ENCODE data around the gene STPG3. TPM values are rescaled to one million over a fixed set of nuclear protein-coding genes. Genes with fewer than 3 reads are reported as not detected.
A peak's percentile ranks its signal among the peaks of the same experiment; 100 is the strongest.

The STPG3 gene
- total and polyA plus RNA-seq, 4 donors: not detected

DNA sequence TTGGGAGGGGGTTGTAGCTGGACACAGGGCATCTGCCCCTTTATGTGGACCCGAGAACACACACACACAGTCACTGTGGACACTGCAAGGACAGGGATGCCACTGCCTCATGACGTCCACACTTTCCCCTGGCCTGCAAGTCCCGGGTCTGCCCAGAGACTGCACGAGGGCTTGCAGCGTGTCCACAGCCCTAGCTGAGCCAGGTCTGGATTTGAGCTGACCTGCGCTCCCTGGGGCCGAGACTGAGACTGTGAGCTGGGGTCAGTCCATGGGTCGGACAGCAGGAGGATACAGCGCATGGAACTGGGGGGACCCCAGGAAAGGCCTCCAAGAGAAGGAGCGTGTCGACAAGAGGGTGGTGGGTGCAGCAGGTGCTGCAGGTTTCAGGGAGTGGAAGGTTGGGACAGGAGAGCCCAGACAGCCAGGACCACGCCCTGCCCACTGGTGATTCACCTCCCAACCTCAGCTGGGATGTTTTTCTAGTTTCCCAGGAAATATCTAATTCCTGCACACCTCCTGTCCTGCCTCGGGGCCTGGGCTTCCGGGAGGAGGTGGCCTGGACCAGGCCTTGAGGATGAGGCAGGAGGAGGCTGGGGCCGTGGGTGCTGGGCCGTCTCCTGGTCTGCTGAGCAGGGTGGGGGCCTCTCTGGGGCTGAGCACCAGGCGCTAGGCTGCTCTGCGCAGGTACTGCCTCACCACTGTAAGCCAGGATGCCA, 24.6 kb upstream of the STPG3 start:
- Histone ChIP-seq H3K36me3 (ENCODE audit: control insufficient read depth in 1 of 2, insufficient read depth in 2 of 2, low read length in 1 of 2) (no peaks in the 10 kb centered on the region), H3K4me3 (ENCODE audit: low read length in 2 of 2) (no peak overlapping the region), H3K4me1 (ENCODE audit: control insufficient read depth in 1 of 2, insufficient read depth in 2 of 2, low read length in 2 of 2) (no peaks in the 10 kb centered on the region), H3K27ac (ENCODE audit: low read depth in 1 of 2, low read length in 2 of 2) (no peak overlapping the region), H3K9me3 (ENCODE audit: control insufficient read depth, low read length) (no peaks in the 10 kb centered on the region), H3K27me3 (ENCODE audit: control insufficient read depth in 1 of 2, insufficient read depth in 2 of 2, low read length in 1 of 2) (no peaks in the 10 kb centered on the region)
- ATAC-seq (ENCODE audit: low FRiP score) (no peak), DNase-seq (no peak)
- intact Hi-C loops (cut with DNase I): loop anchor here in 1 of 2 donors (5.0 kb wide), 1 partner anchor 104 kb away; no protein-coding TSS in a partner anchor
- 73 to 74% methylated on average over 18 of the region's 18 CpGs for WGBS, 2 donors

DNA sequence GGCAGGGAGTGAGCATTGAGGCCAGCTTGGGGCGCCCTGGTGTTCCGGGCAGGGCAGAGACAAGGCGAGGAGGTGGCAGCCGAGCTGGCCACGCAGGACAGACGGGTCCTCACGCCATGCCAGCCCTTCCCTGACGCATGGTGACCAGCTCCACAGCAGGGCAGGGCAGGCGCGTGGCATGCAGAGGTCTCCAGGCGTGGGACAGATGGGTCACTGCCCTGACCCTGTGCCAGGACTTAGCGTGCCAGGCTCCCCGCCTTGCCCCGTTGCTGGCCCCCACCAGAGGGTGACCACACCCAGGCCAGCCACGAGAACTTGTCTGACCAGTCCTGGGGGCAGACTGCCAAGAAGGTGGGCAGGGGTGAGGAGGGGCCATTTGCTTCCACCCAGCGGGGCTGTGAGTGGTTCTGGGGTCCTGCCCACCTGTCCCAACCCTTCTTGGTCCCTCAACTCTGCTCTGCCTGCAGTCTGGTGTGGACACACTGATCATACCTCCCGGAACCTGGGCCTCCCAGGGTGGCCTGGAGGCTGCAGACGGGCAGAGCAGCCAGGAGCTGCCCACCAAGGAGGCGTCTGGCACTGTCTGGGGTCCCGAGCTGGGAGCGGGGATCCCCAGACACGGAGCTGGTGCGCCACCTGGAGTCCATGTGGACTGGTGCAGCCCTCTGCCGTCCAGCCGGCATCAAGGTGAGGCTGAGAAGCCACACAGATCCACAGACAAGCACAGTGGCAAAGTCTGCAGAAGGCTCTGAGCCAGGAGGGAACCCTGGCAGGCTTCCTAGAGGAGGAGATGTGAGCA, 23.8 kb upstream of the STPG3 start, which contains the start of gene RNF224:
Gene RNF224 (plus strand): TSS at position 449 of the 799 bp plus-strand sequence. CDS start 834 bp downstream, outside the sequence.
- Histone ChIP-seq H3K27ac (ENCODE audit: low read depth in 1 of 2, low read length in 2 of 2) (no peak within 1 kb of the TSS), H3K27me3 (ENCODE audit: control insufficient read depth in 1 of 2, insufficient read depth in 2 of 2, low read length in 1 of 2) (no peaks in the 10 kb centered on the region), H3K4me3 (ENCODE audit: low read length in 2 of 2) (no peak within 1 kb of the TSS), H3K4me1 (ENCODE audit: control insufficient read depth in 1 of 2, insufficient read depth in 2 of 2, low read length in 2 of 2) (no peaks in the 10 kb centered on the region), H3K9me3 (ENCODE audit: control insufficient read depth, low read length) (no peaks in the 10 kb centered on the region), H3K36me3 (ENCODE audit: control insufficient read depth in 1 of 2, insufficient read depth in 2 of 2, low read length in 1 of 2) (no peaks in the 10 kb centered on the region)
- 28 to 31% methylated on average over 25 of the region's 25 CpGs for WGBS, 2 donors
- peak; percentile 80 to 91 for DNase-seq
- intact Hi-C loops (cut with DNase I): loop anchor here in 1 of 2 donors (5.0 kb wide), 1 partner anchor 105 kb away; no protein-coding TSS in a partner anchor
- ATAC-seq (ENCODE audit: low FRiP score): no peak

DNA sequence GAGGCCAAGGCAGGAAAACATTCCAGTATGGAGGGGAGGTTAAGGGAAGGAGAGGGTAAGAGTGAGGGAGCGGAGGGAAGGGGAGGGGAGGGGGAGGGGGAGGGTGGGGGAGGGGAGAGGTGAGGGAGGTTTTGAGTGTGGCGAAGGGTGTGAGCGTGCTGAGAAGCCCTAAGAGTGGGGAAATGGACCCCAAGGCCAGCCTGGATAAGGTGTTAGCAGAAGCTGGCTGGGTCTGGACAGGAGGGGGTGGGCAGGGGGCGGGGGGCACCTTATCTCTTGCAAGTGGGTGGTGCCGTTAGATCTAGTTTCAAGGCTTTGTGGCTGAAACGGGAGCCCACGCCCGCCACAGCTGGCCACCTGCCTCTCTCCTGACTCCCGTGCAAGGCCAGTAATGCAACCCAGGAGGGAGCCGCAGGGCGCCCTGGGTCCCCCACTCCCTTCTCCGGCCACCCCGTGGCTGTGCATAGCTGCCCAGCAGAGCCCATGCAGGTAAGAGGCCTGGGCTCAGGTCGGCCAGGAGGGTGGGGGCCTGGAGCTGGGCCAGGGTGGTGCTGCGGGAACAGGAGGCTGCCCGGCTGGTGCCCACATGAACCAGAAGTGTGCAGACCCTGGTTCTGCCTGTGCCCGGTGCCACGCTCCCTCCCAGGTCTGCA, 23.1 kb upstream of the STPG3 start:
- H3K27me3 ChIP-seq (ENCODE audit: control insufficient read depth in 1 of 2, insufficient read depth in 2 of 2, low read length in 1 of 2): no peaks in the 10 kb centered on the region
- 42 to 51% methylated on average over 11 to 18 of the region's 18 CpGs for WGBS, 2 donors
- H3K4me1 ChIP-seq (ENCODE audit: control insufficient read depth in 1 of 2, insufficient read depth in 2 of 2, low read length in 2 of 2): no peaks in the 10 kb centered on the region
- no peak overlapping the region for H3K27ac ChIP-seq (ENCODE audit: low read depth in 1 of 2, low read length in 2 of 2)
- no peaks in the 10 kb centered on the region for H3K36me3 ChIP-seq (ENCODE audit: control insufficient read depth in 1 of 2, insufficient read depth in 2 of 2, low read length in 1 of 2)
- DNase-seq (no peak), ATAC-seq (ENCODE audit: low FRiP score) (no peak)
- no peaks in the 10 kb centered on the region for H3K9me3 ChIP-seq (ENCODE audit: control insufficient read depth, low read length)
- intact Hi-C loops (cut with DNase I): loop anchor here (2.0 to 5.0 kb wide), 2 partner anchors 105 to 106 kb away; no protein-coding TSS in a partner anchor
- no peak overlapping the region for H3K4me3 ChIP-seq (ENCODE audit: low read length in 2 of 2)

- 78 to 80% methylated on average over 24 to 29 of the region's 29 CpGs for WGBS, 2 donors
- no peaks in the 10 kb centered on the region for H3K9me3 ChIP-seq (ENCODE audit: control insufficient read depth, low read length)
- no peak overlapping the region for H3K27ac ChIP-seq (ENCODE audit: low read depth in 1 of 2, low read length in 2 of 2)
- H3K4me3 ChIP-seq (ENCODE audit: low read length in 2 of 2): no peak overlapping the region
- ATAC-seq (ENCODE audit: low FRiP score) (no peak), DNase-seq (no peak)
- intact Hi-C loops (cut with DNase I): loop anchor here (2.0 to 5.0 kb wide), 2 partner anchors 106 kb away; no protein-coding TSS in a partner anchor
- no peaks in the 10 kb centered on the region for H3K36me3 ChIP-seq (ENCODE audit: control insufficient read depth in 1 of 2, insufficient read depth in 2 of 2, low read length in 1 of 2)
- H3K4me1 ChIP-seq (ENCODE audit: control insufficient read depth in 1 of 2, insufficient read depth in 2 of 2, low read length in 2 of 2): no peaks in the 10 kb centered on the region
- H3K27me3 ChIP-seq (ENCODE audit: control insufficient read depth in 1 of 2, insufficient read depth in 2 of 2, low read length in 1 of 2): no peaks in the 10 kb centered on the region
Observed at GRCh38 chr9:137228506-137228967, 22.5 kb upstream of the STPG3 start.

DNA sequence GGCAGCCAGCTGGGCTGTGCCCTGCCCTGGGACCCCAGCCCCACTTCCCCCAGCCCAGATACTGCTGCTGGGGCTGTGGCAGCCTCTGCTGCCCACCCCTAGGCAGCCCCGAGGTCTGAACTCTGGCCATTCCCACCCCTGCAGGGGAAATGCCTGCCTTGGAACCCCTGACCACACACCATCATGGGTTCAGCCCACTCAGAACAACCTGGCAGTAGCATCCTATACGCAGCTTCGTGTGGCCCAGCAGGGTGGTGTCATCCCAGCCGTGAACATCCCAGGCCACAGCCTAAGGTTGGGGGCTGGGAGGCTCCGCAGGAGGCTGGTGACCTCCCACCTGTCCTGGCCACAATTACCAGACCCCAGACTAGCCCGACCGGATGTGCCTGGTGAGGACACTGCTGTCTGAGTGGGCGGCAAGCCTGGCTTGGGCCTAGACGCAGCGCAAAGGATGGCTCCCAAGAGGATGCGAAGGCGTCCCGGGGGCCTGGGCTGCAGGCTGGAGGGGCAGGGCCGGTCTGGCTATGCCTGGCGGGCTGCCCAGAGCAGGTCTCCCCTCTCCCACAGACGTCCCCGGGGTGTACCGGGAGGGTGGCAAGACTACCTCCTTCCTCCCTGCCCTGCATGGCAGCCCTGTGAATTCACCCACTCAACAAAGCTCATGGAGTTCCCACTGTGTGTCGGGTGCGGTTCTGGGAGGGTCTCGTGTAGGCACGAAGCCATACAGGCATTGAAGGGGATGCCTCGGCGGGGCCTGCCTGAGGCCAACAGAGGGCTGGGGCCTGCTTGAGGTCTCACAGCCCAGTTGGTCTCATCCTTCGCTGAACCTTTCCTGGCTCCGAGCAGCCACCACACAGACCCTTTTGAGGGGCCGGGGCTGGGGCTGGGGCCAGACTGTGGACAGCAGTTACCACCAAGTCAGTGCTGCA, 21.9 kb upstream of the STPG3 start:
- no peaks in the 10 kb centered on the region for H3K36me3 ChIP-seq (ENCODE audit: control insufficient read depth in 1 of 2, insufficient read depth in 2 of 2, low read length in 1 of 2)
- H3K4me3 ChIP-seq (ENCODE audit: low read length in 2 of 2): no peak overlapping the region
- no peaks in the 10 kb centered on the region for H3K9me3 ChIP-seq (ENCODE audit: control insufficient read depth, low read length)
- H3K4me1 ChIP-seq (ENCODE audit: control insufficient read depth in 1 of 2, insufficient read depth in 2 of 2, low read length in 2 of 2): no peaks in the 10 kb centered on the region
- no peak for DNase-seq
- intact Hi-C loops (cut with DNase I): loop anchor here (2.0 to 5.0 kb wide), 2 partner anchors 106 to 107 kb away; no protein-coding TSS in a partner anchor
- no peaks in the 10 kb centered on the region for H3K27me3 ChIP-seq (ENCODE audit: control insufficient read depth in 1 of 2, insufficient read depth in 2 of 2, low read length in 1 of 2)
- no peak overlapping the region for H3K27ac ChIP-seq (ENCODE audit: low read depth in 1 of 2, low read length in 2 of 2)
- WGBS, 2 donors: 33 to 42% methylated on average over 27 of the region's 27 CpGs
- ATAC-seq (ENCODE audit: low FRiP score): no peak

- Histone ChIP-seq H3K36me3 (ENCODE audit: control insufficient read depth in 1 of 2, insufficient read depth in 2 of 2, low read length in 1 of 2) (no peaks in the 10 kb centered on the region), H3K4me3 (ENCODE audit: low read length in 2 of 2) (no peak overlapping the region), H3K27me3 (ENCODE audit: control insufficient read depth in 1 of 2, insufficient read depth in 2 of 2, low read length in 1 of 2) (no peaks in the 10 kb centered on the region), H3K27ac (ENCODE audit: low read depth in 1 of 2, low read length in 2 of 2) (no peak overlapping the region), H3K4me1 (ENCODE audit: control insufficient read depth in 1 of 2, insufficient read depth in 2 of 2, low read length in 2 of 2) (no peaks in the 10 kb centered on the region), H3K9me3 (ENCODE audit: control insufficient read depth, low read length) (no peaks in the 10 kb centered on the region)
- WGBS, 2 donors: 60 to 61% methylated on average over 28 to 31 of the region's 31 CpGs
- intact Hi-C loops (cut with DNase I): loop anchor here (2.0 to 5.0 kb wide), 2 partner anchors 107 to 108 kb away; no protein-coding TSS in a partner anchor
- DNase-seq (no peak), ATAC-seq (ENCODE audit: low FRiP score) (no peak)
Observed at GRCh38 chr9:137229903-137230704, 21.0 kb upstream of the STPG3 start.

DNA sequence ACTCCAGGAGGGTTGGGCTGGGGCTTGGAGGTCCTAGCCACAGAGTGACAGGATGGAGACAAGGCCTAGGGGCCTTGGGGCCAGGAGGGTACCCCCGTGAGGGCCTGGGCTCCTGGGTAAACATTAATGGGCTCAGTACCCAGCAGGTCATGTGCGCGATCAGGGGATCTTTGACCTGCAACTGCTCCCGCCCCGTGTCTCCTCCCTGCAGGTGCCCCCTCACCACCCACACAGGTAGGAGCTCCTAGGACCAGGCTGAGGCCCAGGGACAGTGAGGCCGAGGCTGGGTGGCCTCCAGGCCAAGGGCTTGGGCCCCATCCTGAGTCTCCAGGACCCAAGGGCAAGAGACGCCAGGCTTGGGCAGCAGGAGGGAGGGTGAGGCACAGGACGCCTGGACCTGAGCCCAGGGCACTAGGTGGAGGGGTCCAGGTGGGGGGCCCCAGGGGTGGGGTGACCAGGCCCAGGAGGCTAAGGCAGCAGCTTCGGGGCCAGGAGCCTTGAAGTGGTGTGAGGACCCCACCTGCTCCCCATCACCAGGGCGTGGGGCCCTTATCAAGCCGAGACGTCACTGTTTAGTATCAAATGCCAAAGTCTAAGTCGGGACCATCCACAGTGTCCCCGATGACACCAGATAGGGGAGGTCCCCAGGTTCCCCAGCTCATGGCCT, 20.2 kb upstream of the STPG3 start, which contains the start of gene SLC34A3:
Gene SLC34A3 (plus strand): TSS at position 197 of the 667 bp plus-strand sequence. CDS start 802 bp downstream, outside the sequence.
- Histone ChIP-seq H3K4me3 (ENCODE audit: low read length in 2 of 2) (no peak within 1 kb of the TSS), H3K27ac (ENCODE audit: low read depth in 1 of 2, low read length in 2 of 2) (no peak within 1 kb of the TSS), H3K36me3 (ENCODE audit: control insufficient read depth in 1 of 2, insufficient read depth in 2 of 2, low read length in 1 of 2) (no peaks in the 10 kb centered on the region), H3K4me1 (ENCODE audit: control insufficient read depth in 1 of 2, insufficient read depth in 2 of 2, low read length in 2 of 2) (no peaks in the 10 kb centered on the region), H3K27me3 (ENCODE audit: control insufficient read depth in 1 of 2, insufficient read depth in 2 of 2, low read length in 1 of 2) (no peaks in the 10 kb centered on the region), H3K9me3 (ENCODE audit: control insufficient read depth, low read length) (no peaks in the 10 kb centered on the region)
- no peak for ATAC-seq (ENCODE audit: low FRiP score)
- WGBS, 2 donors: 70 to 78% methylated on average over 13 to 14 of the region's 14 CpGs
- no peak for DNase-seq
- intact Hi-C loops (cut with DNase I): no loop called here
